GM18861 (cell line): ENCODE measurements around the gene NPLOC4.

Experiments
- ATAC-seq: cut with Tn5 transposase; IDR thresholded peaks from one replicate; pipeline ENCODE4 v1.9.1; 2021; ENCODE audit not compliant: unreplicated experiment

Gene NPLOC4

DNA sequence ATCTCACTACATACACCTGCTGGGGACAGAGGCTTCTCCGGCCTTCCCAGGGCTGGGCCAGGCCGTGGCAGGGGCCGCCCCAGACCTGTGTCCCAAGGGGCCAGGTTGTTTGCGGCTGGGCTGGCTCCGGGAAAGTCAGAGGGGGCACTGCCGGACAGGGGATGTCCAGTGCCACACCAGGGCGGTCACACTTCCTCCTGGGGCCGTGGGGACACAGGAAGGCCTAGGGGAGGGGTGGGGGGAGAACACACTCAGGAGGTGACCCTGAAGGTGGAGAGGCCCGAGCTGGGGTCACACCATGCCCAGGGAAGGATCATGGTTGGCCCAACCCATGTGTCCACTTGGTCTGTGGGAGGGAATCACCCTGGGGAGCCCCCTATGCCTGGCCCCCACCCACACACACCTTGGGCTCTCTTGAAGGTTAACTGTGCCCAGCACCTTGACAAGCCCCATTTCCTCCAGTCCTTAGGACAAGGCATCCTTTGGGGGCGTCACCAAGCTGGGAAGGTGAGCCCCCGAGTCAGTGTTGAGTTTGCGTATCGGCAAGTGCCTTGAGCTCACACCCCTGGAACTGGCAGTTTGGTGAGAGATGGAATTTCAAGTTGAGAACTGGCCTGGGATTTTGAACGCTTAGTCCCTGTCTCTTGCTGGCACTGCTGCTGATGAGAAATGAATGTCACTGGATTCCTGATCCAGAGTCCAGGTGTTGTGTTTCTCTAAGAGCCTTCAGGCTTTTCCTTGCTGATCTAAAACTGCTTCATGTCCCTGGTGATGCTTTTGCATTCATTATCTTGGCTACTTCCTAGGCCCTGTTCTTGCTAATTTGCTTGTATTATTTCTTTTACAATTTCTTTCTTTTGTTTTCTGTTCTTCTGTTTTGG lies 116.7 kb downstream of the NPLOC4 start:
- no peak for ATAC-seq

DNA sequence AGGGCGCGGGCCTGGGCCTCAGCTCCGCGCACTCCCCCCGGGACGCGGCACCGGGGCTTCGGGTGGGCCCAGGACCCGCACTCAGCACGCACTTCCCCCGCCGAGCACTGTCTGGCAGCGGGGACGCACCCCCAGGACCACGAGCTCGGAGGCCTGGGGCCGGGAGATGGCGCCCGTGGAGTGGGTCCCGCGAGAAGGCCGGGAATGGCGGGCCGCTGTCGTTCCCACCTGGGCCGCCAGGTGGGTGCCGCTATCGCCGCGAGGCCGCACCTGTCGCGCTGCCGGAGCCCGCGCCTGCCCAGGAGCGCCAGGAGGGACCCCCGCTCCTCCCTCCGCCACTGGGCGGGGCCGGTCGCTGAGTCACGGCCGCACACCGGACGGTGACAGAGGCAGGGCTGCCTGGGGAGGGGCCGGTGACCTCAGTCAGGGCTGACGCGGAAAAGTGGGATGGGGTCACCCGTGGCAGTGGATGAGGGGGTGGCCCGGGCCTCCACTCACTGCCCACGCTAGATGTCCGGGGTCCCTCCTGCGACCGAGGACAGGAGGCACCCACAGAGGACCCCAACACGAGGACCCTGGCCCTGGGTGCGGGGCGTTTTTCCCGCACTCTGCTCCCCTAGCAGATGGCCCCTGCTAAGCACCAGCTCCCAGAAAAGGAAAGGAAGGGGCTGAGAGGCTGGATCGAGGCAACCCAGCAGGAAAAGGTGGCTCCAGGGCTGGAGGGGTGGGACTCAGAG lies 117.5 kb downstream of the NPLOC4 start:
- no peak for ATAC-seq

GRCh38 chr17:81518785-81519283 lies 118.1 kb downstream of the NPLOC4 start:
- ATAC-seq: no peak

DNA sequence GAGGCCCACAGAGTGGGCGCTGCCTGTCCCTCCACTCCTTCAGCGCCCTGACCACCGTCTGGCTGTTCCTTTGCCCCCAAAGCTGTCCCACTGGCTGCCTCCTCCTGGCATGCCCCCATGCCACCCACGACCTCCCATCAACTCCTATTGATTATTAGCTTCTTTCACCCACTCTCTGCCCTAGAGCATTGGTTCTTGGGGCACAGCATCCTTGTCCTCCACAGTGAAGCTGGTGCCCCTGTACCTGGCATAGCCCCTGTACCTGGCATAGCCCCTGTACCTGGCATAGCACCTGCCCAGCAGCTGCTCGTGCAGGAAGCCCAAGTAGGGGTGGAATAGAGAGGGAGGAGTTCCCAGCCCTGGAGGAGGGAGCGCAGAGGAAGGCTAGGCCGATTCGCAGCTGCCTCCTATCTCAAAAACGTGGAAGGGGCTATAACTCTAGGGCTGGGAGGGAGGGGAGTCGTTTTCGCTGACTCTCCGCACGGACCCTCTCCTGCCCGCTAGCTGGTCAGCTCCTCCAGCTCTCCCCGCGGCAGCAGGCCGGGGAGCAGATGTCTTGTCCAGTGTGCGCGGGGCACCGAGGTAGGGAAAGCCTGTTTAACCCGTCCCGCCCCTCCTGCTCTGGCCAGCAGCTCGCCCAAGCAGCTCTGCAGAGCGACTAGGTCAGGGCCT lies 118.7 kb downstream of the NPLOC4 start:
- no peak for ATAC-seq

GRCh38 chr17:81517339-81518112 lies 119.4 kb downstream of the NPLOC4 start:
- no peak for ATAC-seq

- ATAC-seq: no peak
Measured at GRCh38 chr17:81517009-81517338, 119.9 kb downstream of the NPLOC4 start.

DNA sequence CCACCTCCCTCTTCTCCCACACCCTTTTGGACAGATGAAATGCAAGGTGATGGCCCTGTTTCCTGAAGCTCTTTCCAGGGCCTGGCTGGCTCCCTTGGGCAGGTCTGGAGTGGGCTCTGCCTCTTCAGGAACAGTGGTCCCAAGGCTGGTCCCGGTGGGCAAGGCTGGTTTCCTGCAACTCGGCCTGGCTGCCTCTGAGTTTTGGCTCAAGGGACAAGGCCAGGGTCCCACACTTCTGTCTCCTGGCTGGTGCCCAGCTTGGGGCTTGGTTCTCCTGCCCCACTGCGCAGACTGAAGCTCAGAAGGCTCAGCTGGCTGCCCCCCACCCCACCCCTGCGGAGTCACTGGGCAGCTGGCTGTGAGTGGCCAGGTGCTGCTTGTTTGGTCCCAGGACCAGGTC lies 120.5 kb downstream of the NPLOC4 start:
- ATAC-seq: no peak

GRCh38 chr17:81515530-81516041 lies 121.3 kb downstream of the NPLOC4 start:
- no peak for ATAC-seq

DNA sequence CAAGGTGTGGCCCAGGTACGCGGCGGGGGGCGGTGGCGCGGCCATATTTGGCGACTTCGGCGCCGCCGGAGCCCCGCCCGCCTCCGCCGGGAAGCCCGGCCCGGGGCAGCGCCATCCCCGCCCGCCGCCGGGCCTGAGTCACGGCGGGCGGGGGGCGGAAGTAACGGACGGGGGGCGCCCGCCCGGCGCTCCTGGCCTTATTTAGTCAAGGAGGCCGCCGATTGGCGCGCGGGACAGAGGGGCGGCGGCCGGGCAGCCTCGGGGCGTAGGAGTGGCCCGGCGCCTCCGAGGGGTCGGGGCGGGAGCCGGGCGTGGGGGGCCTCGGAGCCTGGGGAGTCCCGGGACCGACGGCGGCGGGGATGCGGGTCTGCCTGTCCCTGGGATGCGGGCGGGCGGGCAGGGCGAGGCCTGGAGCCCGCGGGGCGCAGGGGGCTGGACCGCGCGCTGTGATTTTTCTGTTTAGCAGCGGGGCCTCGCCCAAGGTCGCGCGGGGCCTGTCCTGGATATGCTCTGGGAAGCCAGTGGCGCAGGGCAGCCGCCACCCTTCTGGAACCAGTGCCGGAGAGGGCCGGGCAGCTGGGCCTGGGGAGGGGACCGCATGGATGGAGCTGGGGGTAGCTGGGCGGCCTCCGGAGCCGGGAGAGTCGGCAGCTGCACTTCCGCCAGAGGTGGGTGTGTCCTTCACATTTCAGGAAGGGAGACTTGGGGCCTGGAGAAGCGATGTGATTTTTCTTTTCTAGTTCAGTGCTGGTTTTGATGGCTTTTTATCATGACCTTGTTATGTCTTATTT lies 122.0 kb downstream of the NPLOC4 start:
- no peak for ATAC-seq

DNA sequence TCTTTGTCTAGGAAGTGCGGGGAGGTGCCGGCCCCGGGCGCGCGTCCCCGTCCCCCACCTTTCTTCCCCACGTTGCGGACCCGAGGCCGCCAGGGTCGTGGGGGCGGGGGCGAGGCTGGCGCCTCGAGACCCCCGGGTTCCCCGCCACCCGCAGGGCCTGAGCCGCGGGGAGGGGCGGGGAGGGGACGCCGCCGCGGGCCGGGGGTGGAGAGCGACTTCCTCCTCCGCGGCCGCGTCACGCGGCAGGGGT lies 122.5 kb downstream of the NPLOC4 start:
- no peak for ATAC-seq

GRCh38 chr17:81513753-81514488 lies 123.0 kb downstream of the NPLOC4 start:
- ATAC-seq: no peak

GRCh38 chr17:81513372-81513752 lies 123.5 kb downstream of the NPLOC4 start:
- no peak for ATAC-seq

DNA sequence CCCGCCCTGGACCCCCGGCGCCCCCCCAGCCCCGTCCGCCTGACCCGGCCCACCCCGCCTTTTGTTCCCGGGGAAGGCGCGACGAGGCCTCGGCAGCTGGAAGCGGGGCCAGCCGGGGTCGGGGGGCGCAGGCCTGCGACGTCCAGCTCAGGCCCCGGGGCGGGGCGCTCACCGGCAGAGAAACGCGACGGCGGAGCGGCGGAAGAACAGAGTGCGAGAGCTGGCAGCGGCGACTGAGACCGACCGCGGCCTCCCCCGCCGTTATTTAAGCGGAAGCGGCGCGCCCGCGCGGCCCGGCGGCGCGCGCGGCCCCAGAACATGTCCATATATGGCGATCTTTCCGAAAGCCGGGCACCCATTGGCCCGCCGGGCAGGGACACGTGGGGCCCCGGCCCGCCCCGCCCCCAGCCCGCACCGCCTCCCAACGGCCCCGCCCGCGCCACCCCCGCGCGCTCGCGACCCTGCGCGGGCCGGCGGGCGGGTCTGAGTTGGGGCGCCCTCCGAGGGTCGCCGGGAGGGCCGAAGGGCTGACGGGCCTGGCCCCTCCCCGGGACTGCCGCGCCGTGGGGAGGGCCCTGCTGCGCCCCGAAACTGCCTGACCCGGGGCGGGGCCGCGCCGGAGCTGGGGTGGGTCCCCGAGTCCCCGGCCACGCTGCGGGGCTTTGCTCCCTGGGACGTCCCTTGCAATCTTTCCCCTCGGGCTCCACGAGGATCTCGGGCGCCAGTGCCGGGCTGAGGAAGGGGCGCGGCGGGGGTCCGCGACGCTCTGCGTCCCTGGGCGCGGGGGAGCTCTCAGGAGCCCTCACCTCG lies 124.1 kb downstream of the NPLOC4 start, which contains the start of gene ACTG1:
Gene ACTG1, minus strand, starts transcription at position 238 of the 810 bp plus-strand sequence. CDS start 445 bp downstream, outside the sequence.
- peak; percentile 30 for ATAC-seq

DNA sequence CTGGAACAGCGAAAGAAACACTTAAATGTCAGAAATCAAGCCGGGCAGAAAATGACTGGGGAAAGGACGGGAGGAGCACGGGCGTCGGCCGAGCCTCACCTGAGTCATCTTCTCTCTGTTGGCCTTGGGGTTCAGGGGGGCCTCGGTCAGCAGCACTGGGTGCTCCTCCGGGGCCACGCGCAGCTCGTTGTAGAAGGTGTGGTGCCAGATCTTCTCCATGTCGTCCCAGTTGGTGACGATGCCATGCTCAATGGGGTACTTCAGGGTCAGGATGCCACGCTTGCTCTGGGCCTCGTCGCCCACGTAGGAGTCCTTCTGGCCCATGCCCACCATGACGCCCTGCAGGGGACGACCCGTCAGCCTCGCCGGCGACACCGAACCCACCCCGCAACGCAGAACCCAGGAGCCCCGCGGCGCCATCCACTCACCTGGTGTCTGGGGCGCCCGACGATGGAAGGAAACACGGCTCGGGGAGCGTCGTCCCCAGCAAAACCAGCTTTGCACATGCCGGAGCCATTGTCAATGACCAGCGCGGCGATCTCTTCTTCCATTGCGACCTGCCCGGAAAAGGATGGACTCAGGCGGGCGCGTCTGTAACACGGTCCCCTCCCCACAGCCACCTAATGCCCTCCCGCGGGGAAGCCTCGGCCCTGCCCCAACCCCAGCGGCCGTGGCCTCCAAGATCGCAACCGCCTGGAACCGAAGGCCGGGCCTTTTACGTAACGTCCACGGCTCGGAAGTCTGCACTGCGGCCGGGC lies 124.9 kb downstream of the NPLOC4 start:
- no peak for ATAC-seq

- ATAC-seq: no peak
Measured at GRCh38 chr17:81511554-81511803, 125.4 kb downstream of the NPLOC4 start.

GRCh38 chr17:81510785-81511553 lies 125.9 kb downstream of the NPLOC4 start:
- ATAC-seq: no peak
